Memory B cell (primary cell): ENCODE measurements around the gene AGBL4.

Experiments used
- ATAC-seq: fragments of 150-1000 bp; cut with Tn5 transposase; 2 replicates; pipeline ENCODE4 v1.10.0; 2021; ENCODE audit warnings: low read depth, mild to moderate bottlenecking, moderate library complexity
- DNase-seq, 2 donors: peaks; one replicate each; pipeline ENCODE4 v3.0.0; 2022; ENCODE audit warnings: low spot score in 2 of 2
- H3K27ac Mint-ChIP-seq: one replicate; pipeline ENCODE4 v1.8.0; 2022; ENCODE audit warnings: mild to moderate bottlenecking, moderate library complexity, mixed read lengths
- H3K27me3 Mint-ChIP-seq: one replicate; pipeline ENCODE4 v1.8.0; 2022; ENCODE audit warnings: mixed read lengths
- H3K36me3 Mint-ChIP-seq: one replicate; pipeline ENCODE4 v1.8.0; 2022; ENCODE audit warnings: mild to moderate bottlenecking, mixed read lengths
- H3K4me1 Mint-ChIP-seq: one replicate; pipeline ENCODE4 v1.8.0; 2022; ENCODE audit warnings: mixed read lengths
- H3K4me3 Mint-ChIP-seq: one replicate; pipeline ENCODE4 v1.8.0; 2022; ENCODE audit warnings: mild to moderate bottlenecking, moderate library complexity, mixed read lengths
- H3K9me3 Mint-ChIP-seq: one replicate; pipeline ENCODE4 v1.8.0; 2022; ENCODE audit warnings: mixed read lengths

Gene AGBL4

GRCh38 chr1:48684381-48684780 is 1339.4 kb downstream of the AGBL4 start:
- H3K36me3 Mint-ChIP-seq: no peaks in the 10 kb centered on the region
- no peak overlapping the region for H3K4me3 Mint-ChIP-seq
- H3K9me3 Mint-ChIP-seq: no peaks in the 10 kb centered on the region
- ATAC-seq: no peak
- no peaks in the 10 kb centered on the region for H3K27me3 Mint-ChIP-seq
- peaks cover 5% of the 10 kb centered on the region for H3K4me1 Mint-ChIP-seq
- H3K27ac Mint-ChIP-seq: no peak overlapping the region
- DNase-seq: no peak

GRCh38 chr1:48683839-48684238 is 1339.9 kb downstream of the AGBL4 start:
- Mint-ChIP-seq H3K4me3 (no peak overlapping the region), H3K4me1 (peaks cover 5% of the 10 kb centered on the region), H3K36me3 (no peaks in the 10 kb centered on the region), H3K9me3 (no peaks in the 10 kb centered on the region), H3K27ac (no peak overlapping the region), H3K27me3 (no peaks in the 10 kb centered on the region)
- ATAC-seq: no peak
- no peak for DNase-seq

- Mint-ChIP-seq H3K36me3 (no peaks in the 10 kb centered on the region), H3K9me3 (no peaks in the 10 kb centered on the region), H3K4me1 (peaks cover 10% of the 10 kb centered on the region), H3K27me3 (no peaks in the 10 kb centered on the region), H3K4me3 (no peak overlapping the region), H3K27ac (no peak overlapping the region)
- no peak for DNase-seq
- ATAC-seq: no peak
Measured at GRCh38 chr1:48681476-48682305, 1342.1 kb downstream of the AGBL4 start.

GRCh38 chr1:48680411-48681035 is 1343.2 kb downstream of the AGBL4 start:
- Mint-ChIP-seq H3K36me3 (no peaks in the 10 kb centered on the region), H3K9me3 (no peaks in the 10 kb centered on the region), H3K27me3 (peaks cover 1% of the 10 kb centered on the region), H3K4me1 (peaks cover 10% of the 10 kb centered on the region), H3K27ac (no peak overlapping the region), H3K4me3 (no peak overlapping the region)
- ATAC-seq (no peak), DNase-seq (no peak)

GRCh38 chr1:48679859-48680258 is 1343.9 kb downstream of the AGBL4 start:
- Mint-ChIP-seq H3K9me3 (no peaks in the 10 kb centered on the region), H3K27ac (no peak overlapping the region), H3K36me3 (peaks cover under 1% of the 10 kb centered on the region), H3K4me1 (peaks cover 10% of the 10 kb centered on the region), H3K4me3 (no peak overlapping the region), H3K27me3 (peaks cover 8% of the 10 kb centered on the region)
- DNase-seq (no peak), ATAC-seq (no peak)

- Mint-ChIP-seq H3K4me1 (peaks cover 10% of the 10 kb centered on the region), H3K9me3 (no peaks in the 10 kb centered on the region), H3K36me3 (peaks cover 2% of the 10 kb centered on the region), H3K27ac (no peak overlapping the region), H3K27me3 (peaks cover 14% of the 10 kb centered on the region), H3K4me3 (no peak overlapping the region)
- no peak for DNase-seq
- ATAC-seq: no peak
Measured at GRCh38 chr1:48678710-48679505, 1344.8 kb downstream of the AGBL4 start.

GRCh38 chr1:48677306-48678287 is 1346.2 kb downstream of the AGBL4 start:
- Mint-ChIP-seq H3K36me3 (peaks cover 2% of the 10 kb centered on the region), H3K9me3 (no peaks in the 10 kb centered on the region), H3K27ac (peak overlapping the region; percentile 25), H3K4me1 (peaks cover 10% of the 10 kb centered on the region), H3K4me3 (peak overlapping the region; percentile 59), H3K27me3 (peaks cover 14% of the 10 kb centered on the region)
- ATAC-seq: peak; percentile 78
- peak; percentile 44 to 53 for DNase-seq

GRCh38 chr1:48676822-48677221 is 1346.9 kb downstream of the AGBL4 start:
- no peak overlapping the region for H3K27ac Mint-ChIP-seq

GRCh38 chr1:48676376-48676775 is 1347.4 kb downstream of the AGBL4 start:
- H3K27me3 Mint-ChIP-seq: peaks cover 14% of the 10 kb centered on the region
- H3K9me3 Mint-ChIP-seq: no peaks in the 10 kb centered on the region
- H3K36me3 Mint-ChIP-seq: peaks cover 2% of the 10 kb centered on the region
- H3K4me3 Mint-ChIP-seq: no peak overlapping the region
- DNase-seq (no peak), ATAC-seq (no peak)
- H3K4me1 Mint-ChIP-seq: peaks cover 10% of the 10 kb centered on the region
- no peak overlapping the region for H3K27ac Mint-ChIP-seq

More at GRCh38 chr1:48676822-48677221, 1346.9 kb downstream of the AGBL4 start:
- Mint-ChIP-seq H3K27me3 (peaks cover 14% of the 10 kb centered on the region), H3K4me1 (peaks cover 10% of the 10 kb centered on the region), H3K4me3 (peak overlapping the region; percentile 59), H3K36me3 (peaks cover 2% of the 10 kb centered on the region), H3K9me3 (no peaks in the 10 kb centered on the region)
- ATAC-seq: no peak
- DNase-seq: no peak

GRCh38 chr1:48675251-48675650 is 1348.5 kb downstream of the AGBL4 start:
- Mint-ChIP-seq H3K27ac (no peak overlapping the region), H3K4me3 (no peak overlapping the region), H3K4me1 (peaks cover 8% of the 10 kb centered on the region), H3K36me3 (peaks cover 2% of the 10 kb centered on the region), H3K27me3 (peaks cover 14% of the 10 kb centered on the region), H3K9me3 (no peaks in the 10 kb centered on the region)
- no peak for ATAC-seq
- DNase-seq: no peak

- Mint-ChIP-seq H3K36me3 (peaks cover 2% of the 10 kb centered on the region), H3K27ac (no peak overlapping the region), H3K9me3 (no peaks in the 10 kb centered on the region), H3K4me3 (no peak overlapping the region), H3K4me1 (peaks cover 8% of the 10 kb centered on the region), H3K27me3 (peaks cover 14% of the 10 kb centered on the region)
- DNase-seq (no peak), ATAC-seq (no peak)
Measured at GRCh38 chr1:48674641-48675040, 1349.1 kb downstream of the AGBL4 start.

- ATAC-seq: no peak
- Mint-ChIP-seq H3K27me3 (peaks cover 15% of the 10 kb centered on the region), H3K27ac (no peak overlapping the region), H3K4me3 (no peak overlapping the region), H3K4me1 (peaks cover 9% of the 10 kb centered on the region), H3K36me3 (peaks cover 2% of the 10 kb centered on the region), H3K9me3 (no peaks in the 10 kb centered on the region)
- no peak for DNase-seq
Measured at GRCh38 chr1:48673332-48674105, 1350.2 kb downstream of the AGBL4 start.

GRCh38 chr1:48671578-48671977 is 1352.2 kb downstream of the AGBL4 start:
- Mint-ChIP-seq H3K36me3 (peaks cover 2% of the 10 kb centered on the region), H3K4me3 (no peak overlapping the region), H3K27ac (no peak overlapping the region), H3K9me3 (no peaks in the 10 kb centered on the region), H3K27me3 (peaks cover 15% of the 10 kb centered on the region), H3K4me1 (peaks cover 4% of the 10 kb centered on the region)
- no peak for ATAC-seq
- no peak for DNase-seq
